Loucy (cell line): ENCODE measurements around the gene PCDH7.

Experiments used
- H2AFZ ChIP-seq: fragments of 200-600 bp; sonication (generic); 2 replicates; pipeline ENCODE4 v1.6.0; 2016; ENCODE audit warnings: antibody characterized with exemption, mild to moderate bottlenecking, low read length, moderate library complexity
- H3F3A ChIP-seq: fragments of 200-600 bp; 2 replicates; pipeline ENCODE4 v1.6.0; 2016; ENCODE audit warnings: antibody characterized with exemption, low read depth, mild to moderate bottlenecking
- H3K27me3 ChIP-seq: fragments of 200-600 bp; sonication (generic); 2 replicates; pipeline ENCODE4 v1.6.1; 2014; ENCODE audit warnings: low read length, mild to moderate bottlenecking; ENCODE audit not compliant: insufficient read depth, poor library complexity, severe bottlenecking
- H3K36me3 ChIP-seq: fragments of 200-600 bp; sonication (generic); 2 replicates; pipeline ENCODE4 v1.6.1; 2016; ENCODE audit warnings: low read length; ENCODE audit not compliant: insufficient read depth
- H3K4me1 ChIP-seq: fragments of 200-600 bp; sonication (generic); 2 replicates; pipeline ENCODE4 v1.5.1; 2014; ENCODE audit warnings: low read length, mild to moderate bottlenecking; ENCODE audit not compliant: insufficient read depth, poor library complexity, severe bottlenecking
- H3K4me2 ChIP-seq: fragments of 200-600 bp; sonication (generic); 2 replicates; pipeline ENCODE4 v1.6.0; 2014; ENCODE audit warnings: antibody characterized with exemption, low read length, low read depth, mild to moderate bottlenecking; ENCODE audit not compliant: poor library complexity, severe bottlenecking
- H3K4me3 ChIP-seq: fragments of 200-600 bp; sonication (generic); 2 replicates; pipeline ENCODE4 v1.5.1; 2014; ENCODE audit warnings: low read length, mild to moderate bottlenecking, mixed read lengths; ENCODE audit not compliant: poor library complexity, severe bottlenecking
- H3K79me2 ChIP-seq: fragments of 200-600 bp; sonication (generic); 2 replicates; pipeline ENCODE4 v1.6.1; 2014; ENCODE audit warnings: low read length; ENCODE audit not compliant: insufficient read depth
- H3K9ac ChIP-seq: fragments of 200-600 bp; sonication (generic); 2 replicates; pipeline ENCODE4 v1.6.0; 2014; ENCODE audit warnings: mild to moderate bottlenecking, low read depth, low read length, moderate library complexity; ENCODE audit not compliant: poor library complexity, severe bottlenecking
- H3K9me2 ChIP-seq: fragments of 200-600 bp; sonication (generic); replicated peaks from 2 replicates; pipeline ENCODE4 v1.6.1; 2016; ENCODE audit warnings: low read depth, low read length, mixed read lengths
- H3K9me3 ChIP-seq: fragments of 200-600 bp; sonication (generic); 2 replicates; pipeline ENCODE4 v1.6.1; 2014; ENCODE audit warnings: mild to moderate bottlenecking, antibody characterized with exemption, low read length, low read depth; ENCODE audit not compliant: insufficient read depth
- H4K20me1 ChIP-seq: fragments of 200-600 bp; sonication (generic); 2 replicates; pipeline ENCODE4 v1.6.0; 2014; ENCODE audit warnings: antibody characterized with exemption, low read length, mild to moderate bottlenecking; ENCODE audit not compliant: insufficient read depth, poor library complexity, severe bottlenecking
- CTCF ChIP-seq: fragments of 200-600 bp; sonication (generic); conservative IDR thresholded peaks from 2 replicates; pipeline ENCODE4 v1.5.1; 2014; ENCODE audit warnings: mild to moderate bottlenecking, antibody characterized with exemption, low read length
- EZH2phosphoT487 ChIP-seq: fragments of 200-600 bp; IDR thresholded peaks from 2 replicates; pipeline ENCODE4 v1.6.1; 2018; ENCODE audit warnings: antibody characterized with exemption, mild to moderate bottlenecking, moderate library complexity, borderline replicate concordance

Gene PCDH7

DNA sequence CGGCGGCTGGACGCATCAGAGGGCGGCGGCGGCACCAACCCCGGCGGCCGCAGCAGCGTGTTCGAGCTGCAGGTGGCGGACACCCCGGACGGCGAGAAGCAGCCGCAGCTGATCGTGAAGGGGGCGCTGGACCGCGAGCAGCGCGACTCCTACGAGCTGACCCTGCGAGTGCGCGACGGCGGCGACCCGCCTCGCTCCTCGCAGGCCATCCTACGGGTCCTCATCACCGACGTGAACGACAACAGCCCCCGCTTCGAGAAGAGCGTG, 1.9 kb downstream of the PCDH7 start:
- no peak overlapping the region for H3K4me2 ChIP-seq
- H3K36me3 ChIP-seq, result no peaks in the 10 kb centered on the region
- H3K4me1 ChIP-seq, result no peaks in the 10 kb centered on the region
- no peaks in the 10 kb centered on the region for H3K9me2 ChIP-seq
- H2AFZ ChIP-seq, result no peak overlapping the region
- H3K9ac ChIP-seq, result no peak overlapping the region
- no peaks in the 10 kb centered on the region for H4K20me1 ChIP-seq
- TF ChIP-seq EZH2phosphoT487 (no peak), CTCF (no peak)
- H3F3A ChIP-seq, result no peaks in the 10 kb centered on the region
- H3K79me2 ChIP-seq, result no peaks in the 10 kb centered on the region
- no peaks in the 10 kb centered on the region for H3K9me3 ChIP-seq
- H3K4me3 ChIP-seq, result no peak overlapping the region
- no peaks in the 10 kb centered on the region for H3K27me3 ChIP-seq

GRCh38 chr4:30722359-30723200, 2.4 kb downstream of the PCDH7 start:
- Histone ChIP-seq H3K9me3 (no peaks in the 10 kb centered on the region), H3F3A (no peaks in the 10 kb centered on the region), H3K36me3 (no peaks in the 10 kb centered on the region), H4K20me1 (no peaks in the 10 kb centered on the region), H3K9ac (no peak overlapping the region), H3K4me1 (no peaks in the 10 kb centered on the region), H2AFZ (no peak overlapping the region), H3K4me3 (no peak overlapping the region), H3K27me3 (no peaks in the 10 kb centered on the region), H3K9me2 (no peaks in the 10 kb centered on the region), H3K4me2 (no peak overlapping the region), H3K79me2 (no peaks in the 10 kb centered on the region)
- no peak for TF ChIP-seq EZH2phosphoT487
- no peak for TF ChIP-seq CTCF

DNA sequence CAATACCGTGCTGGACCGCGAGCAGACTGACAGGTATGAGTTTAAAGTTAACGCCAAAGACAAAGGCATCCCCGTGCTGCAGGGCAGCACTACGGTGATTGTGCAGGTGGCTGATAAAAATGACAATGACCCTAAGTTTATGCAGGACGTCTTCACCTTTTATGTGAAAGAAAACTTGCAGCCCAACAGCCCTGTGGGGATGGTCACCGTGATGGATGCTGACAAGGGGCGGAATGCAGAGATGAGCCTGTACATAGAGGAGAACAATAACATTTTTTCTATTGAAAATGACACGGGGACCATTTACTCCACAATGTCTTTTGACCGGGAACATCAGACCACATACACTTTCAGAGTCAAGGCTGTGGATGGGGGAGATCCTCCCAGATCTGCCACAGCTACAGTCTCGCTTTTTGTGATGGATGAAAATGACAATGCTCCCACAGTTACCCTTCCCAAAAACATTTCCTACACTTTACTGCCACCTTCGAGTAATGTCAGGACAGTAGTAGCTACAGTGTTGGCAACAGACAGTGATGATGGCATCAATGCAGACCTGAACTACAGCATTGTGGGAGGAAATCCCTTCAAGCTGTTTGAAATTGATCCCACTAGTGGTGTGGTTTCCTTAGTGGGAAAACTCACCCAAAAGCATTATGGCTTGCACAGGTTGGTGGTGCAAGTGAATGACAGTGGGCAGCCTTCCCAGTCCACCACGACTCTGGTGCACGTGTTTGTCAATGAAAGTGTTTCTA, 3.2 kb downstream of the PCDH7 start:
- Histone ChIP-seq H3K4me2 (no peak overlapping the region), H3K4me3 (no peak overlapping the region), H4K20me1 (no peaks in the 10 kb centered on the region), H3K4me1 (no peaks in the 10 kb centered on the region), H3K27me3 (no peaks in the 10 kb centered on the region), H2AFZ (no peak overlapping the region), H3K9me2 (no peaks in the 10 kb centered on the region), H3K9me3 (no peaks in the 10 kb centered on the region), H3K79me2 (no peaks in the 10 kb centered on the region), H3F3A (no peaks in the 10 kb centered on the region), H3K9ac (no peak overlapping the region), H3K36me3 (no peaks in the 10 kb centered on the region)
- TF ChIP-seq CTCF (no peak), EZH2phosphoT487 (no peak)
